CD14-positive monocyte (primary cell): ENCODE data around the gene ITPR1. TPM values are rescaled to one million over a fixed set of nuclear protein-coding genes. Genes with fewer than 3 reads are reported as not detected.

ENCODE experiments used
- DNase-seq, 3 donors: peaks; one replicate each; pipeline ENCODE4 v3.0.0-alpha.2; 2011 to 2022
- H2AFZ ChIP-seq: 2 replicates; pipeline ENCODE4 v1.6.0; 2012; ENCODE audit warnings: mild to moderate bottlenecking, low read depth, low read length, inconsistent platforms; ENCODE audit not compliant: insufficient read depth, poor library complexity, severe bottlenecking
- H3K27ac ChIP-seq, 2 donors: 1 replicate in 1 of 2; 2 replicates in 1 of 2; pipeline ENCODE4 v1.5.1; 2012 to 2013; ENCODE audit warnings: low read length in 2 of 2, control low read depth in 1 of 2, inconsistent platforms in 1 of 2, low read depth in 1 of 2, mild to moderate bottlenecking in 1 of 2
- H3K27me3 ChIP-seq, 2 donors: one replicate each; pipeline versions ENCODE4 v1.6.0 to v1.6.1; 2011 to 2013; ENCODE audit warnings: low read length in 2 of 2; ENCODE audit not compliant: control insufficient read depth in 2 of 2, insufficient read depth in 2 of 2
- H3K36me3 ChIP-seq, 2 donors: replicated peaks in 1 of 2; 1 replicate in 1 of 2; 2 replicates in 1 of 2; pipeline versions ENCODE4 v1.5.1 to v1.6.1; 2012 to 2013; ENCODE audit warnings: low read length in 2 of 2, control low read depth in 1 of 2, inconsistent platforms in 1 of 2, mild to moderate bottlenecking in 1 of 2; ENCODE audit not compliant: insufficient read depth in 2 of 2, control insufficient read depth in 1 of 2
- H3K4me1 ChIP-seq, 2 donors: 1 replicate in 1 of 2; 2 replicates in 1 of 2; pipeline versions ENCODE4 v1.5.1 to v1.6.1; 2012 to 2013; ENCODE audit warnings: low read length in 2 of 2, control low read depth in 1 of 2, inconsistent platforms in 1 of 2, mild to moderate bottlenecking in 1 of 2, moderate library complexity in 1 of 2; ENCODE audit not compliant: insufficient read depth in 2 of 2, control insufficient read depth in 1 of 2
- H3K4me2 ChIP-seq: replicated peaks from 2 replicates; pipeline ENCODE3; 2012; ENCODE audit warnings: low read length, moderate library complexity, mild to moderate bottlenecking; ENCODE audit not compliant: poor library complexity, severe bottlenecking; ENCODE audit errors: extremely low read depth
- H3K4me3 ChIP-seq, 3 experiments: fragments of 200-600 bp in 1 of 3; sonication (generic) in 1 of 3; replicated peaks in 1 of 3; 1 replicate in 2 of 3; 2 replicates in 1 of 3; pipeline ENCODE4 v1.5.1; 2011 to 2013; ENCODE audit warnings: low read length in 3 of 3, mild to moderate bottlenecking in 3 of 3, control low read depth in 2 of 3, low read depth in 2 of 3, inconsistent platforms in 1 of 3, moderate library complexity in 1 of 3
- H3K79me2 ChIP-seq: 2 replicates; pipeline ENCODE4 v1.6.0; 2012; ENCODE audit warnings: mild to moderate bottlenecking, control low read depth, inconsistent platforms, low read length, moderate library complexity; ENCODE audit not compliant: insufficient read depth
- H3K9ac ChIP-seq: 2 replicates; pipeline ENCODE4 v1.6.0; 2017; ENCODE audit warnings: low read length, mild to moderate bottlenecking; ENCODE audit not compliant: insufficient read depth, poor library complexity, severe bottlenecking
- H3K9me3 ChIP-seq, 2 donors: replicated peaks in 1 of 2; 1 replicate in 1 of 2; 2 replicates in 1 of 2; pipeline versions ENCODE4 v1.5.1 to v1.6.1; 2012 to 2013; ENCODE audit warnings: low read length in 2 of 2, control low read depth in 1 of 2; ENCODE audit not compliant: control insufficient read depth in 1 of 2, insufficient read depth in 1 of 2
- H4K20me1 ChIP-seq: 2 replicates; pipeline ENCODE4 v1.6.0; 2012; ENCODE audit warnings: mild to moderate bottlenecking, low read length, control low read depth, moderate library complexity; ENCODE audit not compliant: insufficient read depth
- H3K27ac Mint-ChIP-seq, 7 donors: one replicate each; pipeline ENCODE4 v1.8.0; 2020; ENCODE audit warnings: mild to moderate bottlenecking in 7 of 7, mixed read lengths in 7 of 7, moderate library complexity in 6 of 7, inconsistent platforms in 2 of 7
- H3K27me3 Mint-ChIP-seq, 3 donors: one replicate each; pipeline ENCODE4 v1.8.0; 2021 to 2022; ENCODE audit warnings: low read depth in 3 of 3, mild to moderate bottlenecking in 3 of 3, mixed read lengths in 3 of 3, moderate library complexity in 3 of 3, inconsistent platforms in 1 of 3
- H3K36me3 Mint-ChIP-seq, 2 donors: one replicate each; pipeline ENCODE4 v1.8.0; 2020; ENCODE audit warnings: mixed read lengths in 2 of 2, inconsistent platforms in 1 of 2, mild to moderate bottlenecking in 1 of 2
- H3K4me1 Mint-ChIP-seq: one replicate; pipeline ENCODE4 v1.8.0; 2020; ENCODE audit warnings: mild to moderate bottlenecking, mixed read lengths
- H3K4me3 Mint-ChIP-seq, 2 donors: one replicate each; pipeline ENCODE4 v1.8.0; 2020; ENCODE audit warnings: mild to moderate bottlenecking in 2 of 2, mixed read lengths in 2 of 2, moderate library complexity in 1 of 2
- H3K9me3 Mint-ChIP-seq, 7 donors: one replicate each; pipeline ENCODE4 v1.8.0; 2020 to 2022; ENCODE audit warnings: mixed read lengths in 7 of 7, mild to moderate bottlenecking in 6 of 7, moderate library complexity in 6 of 7, inconsistent platforms in 2 of 7
- WGBS: methylation state at CpG from one replicate; pipeline ENCODE4 v1.1.5; 2013; ENCODE audit warnings: missing lambda C conversion rate; ENCODE audit not compliant: insufficient coverage; 5-methylcytosine and 5-hydroxymethylcytosine counted together
- intact Hi-C, 2 donors: fragments of 100-400 bp; cut with micrococcal nuclease; formaldehyde crosslinking; loops; one replicate each; pipeline versions ENCODE4 v1.15.0 to v1.15.1; 2023
- polyA plus RNA-seq, 3 donors: library from polyadenylated mRNA; depleted of rRNA in 1 of 3; unstranded in 2 of 3; stranded (reverse) in 1 of 3; fragments of 300-500 nt in 2 of 3; fragments of >200 nt in 1 of 3; fragmentation: Illumina TruSeq in 2 of 3; gene quantifications; 1 replicate in 2 of 3; 2 replicates in 1 of 3; pipeline ENCODE4 v1.2.3, GENCODE V29; 2012 to 2021
- TF ChIP-seq, protein P1 (sequence below): fragments of 200-600 bp; IDR thresholded peaks from one replicate; pipeline ENCODE4 v1.8.0; 2022; ENCODE audit warnings: antibody characterized with exemption, mild to moderate bottlenecking

Gene ITPR1
- polyA plus RNA-seq, 3 donors: 3.2 to 21.1 (median 7.1) TPM

DNA sequence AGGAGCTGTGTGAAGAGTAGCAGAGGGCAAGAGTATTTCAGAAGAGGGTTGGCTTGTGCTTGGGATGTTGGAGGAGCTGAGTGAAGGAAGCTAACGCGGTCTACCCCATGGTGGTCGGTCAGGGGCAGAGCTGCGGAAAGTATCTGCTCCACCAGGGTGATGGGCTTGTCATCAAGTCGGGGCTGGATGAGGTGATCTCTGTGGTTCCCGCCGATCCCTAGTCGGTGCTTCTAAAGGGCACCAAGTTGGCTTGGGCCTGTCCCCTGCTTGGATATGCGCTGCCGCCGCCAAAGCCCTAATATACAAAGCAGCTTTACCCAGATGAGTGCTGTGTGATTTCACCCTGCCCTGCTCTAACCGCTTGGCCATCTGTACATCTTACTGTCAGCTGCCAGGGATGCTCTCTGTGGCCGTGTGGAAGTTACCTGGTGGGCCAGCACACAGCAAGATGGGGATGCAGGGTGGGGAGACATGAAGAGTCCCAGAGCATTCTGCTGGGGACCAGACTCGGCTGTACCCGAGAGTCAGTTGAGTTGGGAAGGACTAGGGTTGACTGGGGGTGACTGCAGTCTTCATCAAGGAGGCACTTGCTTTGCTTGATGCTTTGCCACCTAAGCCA, 260.0 kb downstream of the ITPR1 start:
- H3K4me3 ChIP-seq: no peak overlapping the region
- 96% methylated on average over 15 of the region's 15 CpGs for WGBS
- Mint-ChIP-seq H3K27me3 (peaks cover 0 to 4% (median 3%) of the 10 kb centered on the region in 3 donors), H3K27ac (peak overlapping the region in 6 of 7 donors; percentile 49 to 98 (median 78)), H3K4me3 (no peak overlapping the region), H3K36me3 (peaks cover 30% of the 10 kb centered on the region in 2 donors), H3K4me1 (peaks cover 87% of the 10 kb centered on the region), H3K9me3 (no peaks in the 10 kb centered on the region)
- H2AFZ ChIP-seq: no peak overlapping the region
- H3K27me3 ChIP-seq: no peaks in the 10 kb centered on the region
- H3K36me3 ChIP-seq: peaks cover 0 to 3% of the 10 kb centered on the region in 2 donors
- intact Hi-C loops: loop anchor here in 1 of 2 donors (10.0 kb wide), 1 partner anchor 222 kb away; the partner anchor contains the start of gene BHLHE40
- no peak overlapping the region for H3K9ac ChIP-seq
- H3K79me2 ChIP-seq: peaks cover 19% of the 10 kb centered on the region
- H3K4me2 ChIP-seq: no peak overlapping the region
- H3K27ac ChIP-seq: peak overlapping the region; percentile 78 to 95
- H3K4me1 ChIP-seq: peaks cover 72 to 73% of the 10 kb centered on the region in 2 donors
- no peaks in the 10 kb centered on the region for H3K9me3 ChIP-seq
- no peaks in the 10 kb centered on the region for H4K20me1 ChIP-seq
- no peak for DNase-seq
- TF ChIP-seq, protein P1, sequence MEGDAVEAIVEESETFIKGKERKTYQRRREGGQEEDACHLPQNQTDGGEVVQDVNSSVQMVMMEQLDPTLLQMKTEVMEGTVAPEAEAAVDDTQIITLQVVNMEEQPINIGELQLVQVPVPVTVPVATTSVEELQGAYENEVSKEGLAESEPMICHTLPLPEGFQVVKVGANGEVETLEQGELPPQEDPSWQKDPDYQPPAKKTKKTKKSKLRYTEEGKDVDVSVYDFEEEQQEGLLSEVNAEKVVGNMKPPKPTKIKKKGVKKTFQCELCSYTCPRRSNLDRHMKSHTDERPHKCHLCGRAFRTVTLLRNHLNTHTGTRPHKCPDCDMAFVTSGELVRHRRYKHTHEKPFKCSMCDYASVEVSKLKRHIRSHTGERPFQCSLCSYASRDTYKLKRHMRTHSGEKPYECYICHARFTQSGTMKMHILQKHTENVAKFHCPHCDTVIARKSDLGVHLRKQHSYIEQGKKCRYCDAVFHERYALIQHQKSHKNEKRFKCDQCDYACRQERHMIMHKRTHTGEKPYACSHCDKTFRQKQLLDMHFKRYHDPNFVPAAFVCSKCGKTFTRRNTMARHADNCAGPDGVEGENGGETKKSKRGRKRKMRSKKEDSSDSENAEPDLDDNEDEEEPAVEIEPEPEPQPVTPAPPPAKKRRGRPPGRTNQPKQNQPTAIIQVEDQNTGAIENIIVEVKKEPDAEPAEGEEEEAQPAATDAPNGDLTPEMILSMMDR: no peak

DNA sequence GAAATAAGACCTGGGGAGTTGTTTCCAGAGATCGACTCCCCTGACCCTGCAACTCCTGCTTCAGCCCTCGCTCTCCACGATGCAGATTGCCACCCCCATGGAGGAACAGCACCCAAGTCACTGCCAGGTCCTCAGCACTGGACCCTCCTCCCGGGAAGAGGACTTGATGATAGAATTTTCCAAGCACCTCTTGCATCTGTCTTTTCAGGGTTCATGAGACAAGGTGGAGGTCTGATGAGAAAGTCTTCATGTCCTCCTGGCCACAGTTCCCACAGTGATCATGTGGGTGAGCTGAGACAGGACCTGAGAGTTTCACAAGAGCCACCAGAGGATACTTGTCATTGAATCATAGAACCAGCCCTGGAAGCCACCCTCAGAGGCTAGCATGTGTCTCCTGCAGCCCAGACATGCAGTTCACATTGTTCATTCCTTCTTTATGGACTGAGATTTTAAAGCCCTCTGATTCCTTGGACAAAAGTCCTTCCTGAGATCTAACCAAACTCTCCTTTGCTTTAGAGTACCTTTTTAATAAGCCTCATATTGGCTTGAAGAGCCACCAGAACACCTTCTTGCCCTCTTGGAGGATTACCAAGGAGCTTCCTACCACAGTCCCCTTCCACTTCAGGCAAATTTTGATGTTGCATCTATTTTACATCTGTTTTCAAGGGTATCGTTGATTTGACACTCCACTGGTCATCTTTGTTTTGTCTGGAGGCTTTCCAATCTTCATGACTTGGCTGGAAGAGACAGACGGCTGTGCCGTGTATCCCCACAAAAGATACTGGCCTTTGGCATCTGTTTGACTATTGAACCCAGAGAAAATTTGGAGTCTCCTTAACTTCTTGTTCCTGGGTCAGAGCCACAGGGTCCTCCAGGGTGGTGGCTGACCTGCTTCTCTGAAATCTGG, 261.3 kb downstream of the ITPR1 start:
- Histone ChIP-seq H3K27me3 (no peaks in the 10 kb centered on the region), H3K9me3 (no peaks in the 10 kb centered on the region), H3K9ac (no peak overlapping the region), H4K20me1 (no peaks in the 10 kb centered on the region), H3K4me3 (no peak overlapping the region), H3K4me1 (peaks cover 72 to 73% of the 10 kb centered on the region in 2 donors), H3K4me2 (no peak overlapping the region), H3K36me3 (peaks cover 0 to 6% of the 10 kb centered on the region in 2 donors), H3K27ac (peak overlapping the region in 1 of 2 donors; percentile 95), H3K79me2 (peaks cover 19% of the 10 kb centered on the region), H2AFZ (no peak overlapping the region)
- intact Hi-C loops: loop anchor here in 1 of 2 donors (5.0 to 10.0 kb wide), 2 partner anchors 58 to 220 kb away; partner anchors contain the start of gene BHLHE40
- H3K4me3 Mint-ChIP-seq: no peak overlapping the region
- peak; percentile 32 to 75 (median 40) for DNase-seq
- 86% methylated on average over 7 of the region's 7 CpGs for WGBS
- H3K27me3 Mint-ChIP-seq: peaks cover 0 to 6% (median 3%) of the 10 kb centered on the region in 3 donors
- H3K27ac Mint-ChIP-seq: peak overlapping the region in 6 of 7 donors; percentile 4 to 59 (median 15)
- peaks cover 34 to 35% of the 10 kb centered on the region in 2 donors for H3K36me3 Mint-ChIP-seq
- peaks cover 87% of the 10 kb centered on the region for H3K4me1 Mint-ChIP-seq
- TF ChIP-seq, protein P1: no peak
- no peaks in the 10 kb centered on the region for H3K9me3 Mint-ChIP-seq
